ENCODE results near the gene TMEM109.

Gene TMEM109

GRCh38 chr11:60925868-60926267, 11.9 kb downstream of the TMEM109 start:
- DNase-seq (ENCODE audit: low read depth in 2 of 2): no peak

- DNase-seq (ENCODE audit: low read depth in 2 of 2): no peak
Observed at GRCh38 chr11:60926500-60926899, 12.5 kb downstream of the TMEM109 start.

- no peak for DNase-seq (ENCODE audit: low read depth in 2 of 2)
Observed at GRCh38 chr11:60927061-60927592, 13.2 kb downstream of the TMEM109 start.

- DNase-seq (ENCODE audit: low read depth in 2 of 2): no peak
Observed at GRCh38 chr11:60927600-60927999, 13.6 kb downstream of the TMEM109 start.

- no peak for DNase-seq (ENCODE audit: low read depth in 2 of 2)
Observed at GRCh38 chr11:60928563-60929001, 14.6 kb downstream of the TMEM109 start.

GRCh38 chr11:60929764-60930163, 15.8 kb downstream of the TMEM109 start:
- DNase-seq (ENCODE audit: low read depth in 2 of 2): no peak

GRCh38 chr11:60930394-60930793, 16.4 kb downstream of the TMEM109 start:
- no peak for DNase-seq (ENCODE audit: low read depth in 2 of 2)

GRCh38 chr11:60931917-60932316, 18.0 kb downstream of the TMEM109 start:
- no peak for DNase-seq (ENCODE audit: low read depth in 2 of 2)

- DNase-seq (ENCODE audit: low read depth in 2 of 2): no peak
Observed at GRCh38 chr11:60932605-60933356, 18.8 kb downstream of the TMEM109 start.

GRCh38 chr11:60933416-60934123, 19.6 kb downstream of the TMEM109 start:
- no peak for DNase-seq (ENCODE audit: low read depth in 2 of 2)

GRCh38 chr11:60934124-60934789, 20.3 kb downstream of the TMEM109 start:
- no peak for DNase-seq (ENCODE audit: low read depth in 2 of 2)

GRCh38 chr11:60934790-60935605, 21.0 kb downstream of the TMEM109 start:
- no peak for DNase-seq (ENCODE audit: low read depth in 2 of 2)

GRCh38 chr11:60935676-60936442, 21.9 kb downstream of the TMEM109 start:
- DNase-seq (ENCODE audit: low read depth in 2 of 2): no peak

GRCh38 chr11:60936467-60937143, 22.6 kb downstream of the TMEM109 start:
- DNase-seq (ENCODE audit: low read depth in 2 of 2): no peak

GRCh38 chr11:60937144-60937527, 23.2 kb downstream of the TMEM109 start:
- DNase-seq (ENCODE audit: low read depth in 2 of 2): no peak

- DNase-seq (ENCODE audit: low read depth in 2 of 2): no peak
Observed at GRCh38 chr11:60937811-60938210, 23.9 kb downstream of the TMEM109 start.

GRCh38 chr11:60938500-60938899, 24.5 kb downstream of the TMEM109 start:
- DNase-seq (ENCODE audit: low read depth in 2 of 2): no peak

GRCh38 chr11:60939301-60939700, 25.3 kb downstream of the TMEM109 start:
- no peak for DNase-seq (ENCODE audit: low read depth in 2 of 2)

GRCh38 chr11:60939855-60940254, 25.9 kb downstream of the TMEM109 start:
- no peak for DNase-seq (ENCODE audit: low read depth in 2 of 2)

Measured in stimulated activated CD8-positive, alpha-beta memory T cell treated with anti-CD3 and anti-CD28 coated beads, Interleukin-7, amount 100 ng/mL, for 1 hour (primary cell).